NOMO-1 treated with dmso at 0.1 percent for 144 hours (cell line): ENCODE data around the gene HAUS1.
A peak's percentile ranks its signal among the peaks of the same experiment; 100 is the strongest.
"Not testable (repeated sequence)": the region's sequence is repeated elsewhere in the genome, so short reads cannot be mapped to it uniquely, and the experiment has no call there.

Experiments used
- DNase-seq: peaks from one replicate; lab custom pipeline; 2025; ENCODE audit not compliant: unreplicated experiment; lab: John Stamatoyannopoulos, UW

Gene HAUS1

GRCh38 chr18:46155641-46156051 lies 51.5 kb downstream of the HAUS1 start:
- no peak for DNase-seq

GRCh38 chr18:46156124-46156745 lies 52.0 kb downstream of the HAUS1 start:
- no peak for DNase-seq

GRCh38 chr18:46156843-46157242 lies 52.7 kb downstream of the HAUS1 start:
- no peak for DNase-seq

GRCh38 chr18:46158499-46158898 lies 54.3 kb downstream of the HAUS1 start:
- no peak for DNase-seq

GRCh38 chr18:46160050-46160798 lies 56.0 kb downstream of the HAUS1 start:
- DNase-seq: no peak

GRCh38 chr18:46160840-46161239 lies 56.7 kb downstream of the HAUS1 start:
- DNase-seq: not testable (repeated sequence)

- no peak for DNase-seq
Measured at GRCh38 chr18:46161703-46162396, 57.7 kb downstream of the HAUS1 start.

GRCh38 chr18:46163091-46163490 lies 58.9 kb downstream of the HAUS1 start:
- DNase-seq: no peak

GRCh38 chr18:46163941-46164499 lies 59.8 kb downstream of the HAUS1 start:
- DNase-seq: no peak

- not testable (repeated sequence) for DNase-seq
Measured at GRCh38 chr18:46164502-46164901, 60.3 kb downstream of the HAUS1 start.

- no peak for DNase-seq
Measured at GRCh38 chr18:46164920-46165319, 60.7 kb downstream of the HAUS1 start.

GRCh38 chr18:46166261-46166970 lies 62.2 kb downstream of the HAUS1 start:
- no peak for DNase-seq

GRCh38 chr18:46167971-46168370 lies 63.8 kb downstream of the HAUS1 start:
- peak; percentile 69 for DNase-seq

- DNase-seq: no peak
Measured at GRCh38 chr18:46169464-46169941, 65.3 kb downstream of the HAUS1 start.

- no peak for DNase-seq
Measured at GRCh38 chr18:46171331-46171730, 67.1 kb downstream of the HAUS1 start.

GRCh38 chr18:46173393-46174341 lies 69.5 kb downstream of the HAUS1 start:
- peak; percentile 95 for DNase-seq

GRCh38 chr18:46174342-46175041 lies 70.3 kb downstream of the HAUS1 start:
- peak; percentile 47 for DNase-seq

GRCh38 chr18:46176001-46176400 lies 71.8 kb downstream of the HAUS1 start:
- DNase-seq: no peak
